IMR-90 (cell line): ENCODE data around the gene POMGNT2. TPM values are rescaled to one million over a fixed set of nuclear protein-coding genes. Genes with fewer than 3 reads are reported as not detected.

Experiments used
- ATAC-seq: fragments of 200-7000 bp; cut with Tn5 transposase; 2 replicates; pipeline ENCODE4 v1.9.1; 2020; ENCODE audit warnings: low read depth, mild to moderate bottlenecking, moderate library complexity
- BruUV-seq: library from RNA; stranded (reverse); fragments of 400-500 nt; replicated peaks from 2 replicates; lab custom pipeline; 2021; lab: Mats Ljungman, UMichigan
- CTCF ChIA-PET: fragments of 300-600 bp; formaldehyde crosslinking; extraction: SDS; loops from one replicate; lab custom pipeline; 2021; ENCODE audit warnings: antibody characterized with exemption; lab: Yijun Ruan, JAX
- POLR2A ChIA-PET: fragments of 300-600 bp; sonication (Branson Sonifier 250); formaldehyde crosslinking; loops from one replicate; lab custom pipeline; 2022; ENCODE audit warnings: antibody characterized with exemption; ENCODE audit not compliant: unreplicated experiment; lab: Charles Lee
- DNase-seq: peaks from one replicate; pipeline ENCODE4 v3.0.0; 2013
- H2AFZ ChIP-seq: replicated peaks from 2 replicates; pipeline ENCODE3; 2013; ENCODE audit warnings: low read length, mild to moderate bottlenecking; ENCODE audit not compliant: poor library complexity
- H2AK5ac ChIP-seq: 2 replicates; pipeline ENCODE4 v1.6.1; 2013; ENCODE audit warnings: low read depth, low read length, inconsistent platforms
- H2AK9ac ChIP-seq: replicated peaks from 2 replicates; pipeline ENCODE3; 2013; ENCODE audit warnings: mild to moderate bottlenecking, low read depth, low read length, moderate library complexity; ENCODE audit not compliant: poor library complexity
- H2BK120ac ChIP-seq: 2 replicates; pipeline ENCODE4 v1.6.1; 2013; ENCODE audit warnings: low read depth, low read length, inconsistent platforms
- H2BK15ac ChIP-seq: 3 replicates; pipeline ENCODE4 v1.6.1; 2013; ENCODE audit warnings: low read depth, low read length, inconsistent platforms
- H2BK20ac ChIP-seq: 2 replicates; pipeline ENCODE4 v1.6.1; 2013; ENCODE audit warnings: low read depth, mild to moderate bottlenecking, inconsistent platforms, low read length, moderate library complexity
- H2BK5ac ChIP-seq: 2 replicates; pipeline ENCODE4 v1.6.1; 2013; ENCODE audit warnings: mild to moderate bottlenecking, low read depth, low read length, inconsistent platforms; ENCODE audit not compliant: poor library complexity, severe bottlenecking
- H3K14ac ChIP-seq: replicated peaks from 2 replicates; pipeline ENCODE4 v1.6.1; 2013; ENCODE audit warnings: low read depth, low read length, inconsistent platforms
- H3K18ac ChIP-seq: 2 replicates; pipeline ENCODE4 v1.6.1; 2013; ENCODE audit warnings: low read depth, low read length, control low read depth
- H3K23ac ChIP-seq: 2 replicates; pipeline ENCODE4 v1.6.1; 2013; ENCODE audit warnings: low read depth, low read length, inconsistent platforms
- H3K27ac ChIP-seq: 2 replicates; pipeline ENCODE4 v1.5.1; 2013; ENCODE audit warnings: mild to moderate bottlenecking, control low read depth, low read length; ENCODE audit not compliant: insufficient read depth
- H3K27me3 ChIP-seq: 2 replicates; pipeline ENCODE4 v1.6.1; 2013; ENCODE audit warnings: low read length; ENCODE audit not compliant: control insufficient read depth, insufficient read depth
- H3K36me3 ChIP-seq: 2 replicates; pipeline ENCODE4 v1.6.1; 2013; ENCODE audit warnings: low read length, mixed read lengths; ENCODE audit not compliant: control insufficient read depth, insufficient read depth
- H3K4ac ChIP-seq: 2 replicates; pipeline ENCODE4 v1.6.1; 2013; ENCODE audit warnings: low read depth, low read length, inconsistent platforms
- H3K4me1 ChIP-seq: 2 replicates; pipeline ENCODE4 v1.6.1; 2013; ENCODE audit warnings: low read length, mixed read lengths; ENCODE audit not compliant: control insufficient read depth, insufficient read depth
- H3K4me2 ChIP-seq: 2 replicates; pipeline ENCODE4 v1.6.1; 2013; ENCODE audit warnings: low read depth, mild to moderate bottlenecking, control low read depth, low read length, moderate library complexity
- H3K4me3 ChIP-seq: 2 replicates; pipeline ENCODE4 v1.5.1; 2013; ENCODE audit warnings: low read depth, mild to moderate bottlenecking, control low read depth, low read length, moderate library complexity; ENCODE audit not compliant: insufficient read depth
- H3K56ac ChIP-seq: 2 replicates; pipeline ENCODE4 v1.6.1; 2013; ENCODE audit warnings: low read length, inconsistent platforms; ENCODE audit not compliant: insufficient read depth; ENCODE audit errors: extremely low read depth
- H3K79me1 ChIP-seq, 2 experiments: 2 replicates each; pipeline ENCODE4 v1.6.1; 2013; ENCODE audit warnings: low read length in 2 of 2, inconsistent platforms in 1 of 2, low read depth in 1 of 2
- H3K9ac ChIP-seq: 2 replicates; pipeline ENCODE4 v1.6.1; 2013; ENCODE audit warnings: low read depth, low read length, control low read depth
- H3K9me1 ChIP-seq: 2 replicates; pipeline ENCODE4 v1.6.1; 2013; ENCODE audit warnings: low read length, inconsistent platforms; ENCODE audit not compliant: insufficient read depth
- H3K9me3 ChIP-seq: 2 replicates; pipeline ENCODE4 v1.6.1; 2013; ENCODE audit warnings: low read length; ENCODE audit not compliant: control insufficient read depth, insufficient read depth
- H4K20me1 ChIP-seq: 2 replicates; pipeline ENCODE4 v1.6.1; 2013; ENCODE audit warnings: low read length, inconsistent platforms; ENCODE audit not compliant: insufficient read depth
- H4K5ac ChIP-seq: 2 replicates; pipeline ENCODE4 v1.6.1; 2013; ENCODE audit warnings: mild to moderate bottlenecking, low read depth, low read length, control low read depth
- H4K8ac ChIP-seq, 2 experiments: 2 replicates each; pipeline ENCODE4 v1.6.1; 2013; ENCODE audit warnings: low read depth in 2 of 2, low read length in 2 of 2, control low read depth in 1 of 2, inconsistent platforms in 1 of 2
- H4K91ac ChIP-seq: 2 replicates; pipeline ENCODE4 v1.6.1; 2013; ENCODE audit warnings: low read depth, low read length, inconsistent platforms; ENCODE audit not compliant: insufficient read depth
- BHLHE40 ChIP-seq: fragments of 150-350 bp; IDR thresholded peaks from 2 replicates; pipeline ENCODE4 v1.6.1; 2016; ENCODE audit warnings: mild to moderate bottlenecking, low read depth, low read length
- CEBPB ChIP-seq: IDR thresholded peaks from 2 replicates; pipeline ENCODE4 v1.6.1; 2012; ENCODE audit warnings: low read depth, low read length, improper control_type of control experiment
- CHD1 ChIP-seq: IDR thresholded peaks from 2 replicates; pipeline ENCODE4 v1.6.1; 2012; ENCODE audit warnings: low read depth, low read length, improper control_type of control experiment
- FOS ChIP-seq: fragments of 150-350 bp; IDR thresholded peaks from 2 replicates; pipeline ENCODE4 v1.6.1; 2016; ENCODE audit warnings: low read depth, low read length
- MAFK ChIP-seq: IDR thresholded peaks from 2 replicates; pipeline ENCODE4 v1.6.1; 2012; ENCODE audit warnings: low read depth, low read length, improper control_type of control experiment
- MAZ ChIP-seq: IDR thresholded peaks from 2 replicates; pipeline ENCODE4 v1.6.1; 2012; ENCODE audit warnings: low read depth, mild to moderate bottlenecking, low read length, improper control_type of control experiment, moderate library complexity, borderline replicate concordance
- MXI1 ChIP-seq: IDR thresholded peaks from 2 replicates; pipeline ENCODE4 v1.6.1; 2012; ENCODE audit warnings: low read depth, mild to moderate bottlenecking, low read length, moderate library complexity, borderline replicate concordance
- NFE2L2 ChIP-seq: fragments of 150-350 bp; IDR thresholded peaks from 2 replicates; pipeline ENCODE4 v1.6.1; 2016; ENCODE audit warnings: low read depth, mild to moderate bottlenecking, low read length
- POLR2A ChIP-seq: IDR thresholded peaks from 2 replicates; pipeline ENCODE4 v1.6.1; 2012; ENCODE audit warnings: mild to moderate bottlenecking, low read depth, low read length
- RAD21 ChIP-seq: IDR thresholded peaks from 2 replicates; pipeline ENCODE4 v1.6.1; 2012; ENCODE audit warnings: low read length, improper control_type of control experiment
- RCOR1 ChIP-seq: IDR thresholded peaks from 2 replicates; pipeline ENCODE4 v1.6.1; 2012; ENCODE audit warnings: mild to moderate bottlenecking, low read length, improper control_type of control experiment; ENCODE audit not compliant: insufficient replicate concordance
- RFX5 ChIP-seq: IDR thresholded peaks from 2 replicates; pipeline ENCODE4 v1.8.0; 2012; ENCODE audit warnings: low read depth, mild to moderate bottlenecking, low read length, moderate library complexity
- SMC3 ChIP-seq: fragments of 150-350 bp; IDR thresholded peaks from 2 replicates; pipeline ENCODE4 v1.6.1; 2016; ENCODE audit warnings: low read depth, mild to moderate bottlenecking, antibody characterized with exemption, low read length, moderate library complexity
- WGBS, 2 experiments: methylation state at CpG; one replicate each; pipeline versions ENCODE4 v1.1.5 to v1.1.7; 2013; ENCODE audit warnings: missing lambda C conversion rate in 2 of 2; ENCODE audit not compliant: insufficient read length in 1 of 2; ENCODE audit errors: extremely low coverage in 2 of 2; 5-methylcytosine and 5-hydroxymethylcytosine counted together
- dilution Hi-C: fragments of 300-500 bp; cut with HindIII; formaldehyde crosslinking; loops from one replicate; pipeline ENCODE4 v1.14.3; 2018; ENCODE audit warnings: low sequenced_read_pairs; ENCODE audit not compliant: unreplicated experiment
- in situ Hi-C: fragments of 300-500 bp; cut with MboI; formaldehyde crosslinking; loops from 3 replicates; pipeline ENCODE4 v1.14.3; 2019; ENCODE audit warnings: low sequenced_read_pairs, inconsistent platforms, mixed read lengths
- intact Hi-C: fragments of 100-400 bp; cut with micrococcal nuclease; formaldehyde crosslinking; loops from 2 replicates; pipeline ENCODE4 v1.10.0; 2022
- polyA plus RNA-seq, 3 experiments: library from polyadenylated mRNA; depleted of rRNA; stranded (reverse); fragments of >200 nt; gene quantifications; 2 replicates each; pipeline ENCODE4 v1.2.3, GENCODE V29; 2012; ENCODE audit warnings: low replicate concordance in 1 of 3
- total RNA-seq: library from RNA; depleted of rRNA; stranded (reverse); fragments of >200 nt; gene quantifications from 2 replicates; pipeline ENCODE4 v1.2.3, GENCODE V29; 2012
- TF ChIP-seq, protein P1 (sequence below): fragments of 150-350 bp; IDR thresholded peaks from 2 replicates; pipeline ENCODE4 v1.6.1; 2016; ENCODE audit warnings: low read depth, mild to moderate bottlenecking, low read length, moderate library complexity, borderline replicate concordance
- TF ChIP-seq, protein P2 (sequence below): conservative IDR thresholded peaks from 2 replicates; pipeline ENCODE4 v1.5.1; 2012; ENCODE audit warnings: mild to moderate bottlenecking, low read depth, low read length, improper control_type of control experiment
- TF ChIP-seq, protein P3 (sequence below): fragments of 150-350 bp; IDR thresholded peaks from 2 replicates; pipeline ENCODE4 v1.6.1; 2017; ENCODE audit warnings: mild to moderate bottlenecking, antibody characterized with exemption, low read length, low read depth

Gene POMGNT2
- total and polyA plus RNA-seq, 2 of the 4 experiments (the other 2 are of a cell fraction) = 7.5 to 16.2 TPM

GRCh38 chr3:43074901-43075689 lies 30.8 kb downstream of the POMGNT2 start:
- Histone ChIP-seq H3K4me3 (no peak overlapping the region), H3K23ac (no peak overlapping the region), H3K36me3 (peaks cover 5% of the 10 kb centered on the region; the same call in 1 of the 2 replicates), H3K9me1 (no peaks in the 10 kb centered on the region), H4K91ac (no peak overlapping the region), H2AK9ac (no peak overlapping the region), H3K4me2 (no peak overlapping the region), H2AK5ac (no peak overlapping the region), H4K8ac (no peak overlapping the region), H2BK120ac (no peak overlapping the region), H4K5ac (no peak overlapping the region), H3K14ac (no peak overlapping the region), H2BK5ac (no peak overlapping the region), H4K20me1 (no peaks in the 10 kb centered on the region), H2BK15ac (no peak overlapping the region), H3K27ac (no peak overlapping the region), H3K27me3 (no peaks in the 10 kb centered on the region), H3K9me3 (no peaks in the 10 kb centered on the region), H3K56ac (no peak overlapping the region), H3K18ac (no peak overlapping the region), H3K4me1 (no peaks in the 10 kb centered on the region), H2BK20ac (no peak overlapping the region), H3K79me1 (no peaks in the 10 kb centered on the region), H3K9ac (no peak overlapping the region), H2AFZ (no peak overlapping the region), H3K4ac (no peak overlapping the region)
- WGBS, 2 experiments = no CpG with 5 or more reads among the region's 5 CpGs
- ChIA-PET CTCF (no interaction called here), POLR2A (no interaction called here)
- in situ Hi-C loops = no loop called here
- DNase-seq = no peak
- intact Hi-C loops = no loop called here
- BruUV-seq = no TSS peak
- dilution Hi-C loops = no loop called here
- no peak for TF ChIP-seq MXI1
- TF ChIP-seq FOS = no peak
- TF ChIP-seq MAFK = no peak
- TF ChIP-seq, protein P1, sequence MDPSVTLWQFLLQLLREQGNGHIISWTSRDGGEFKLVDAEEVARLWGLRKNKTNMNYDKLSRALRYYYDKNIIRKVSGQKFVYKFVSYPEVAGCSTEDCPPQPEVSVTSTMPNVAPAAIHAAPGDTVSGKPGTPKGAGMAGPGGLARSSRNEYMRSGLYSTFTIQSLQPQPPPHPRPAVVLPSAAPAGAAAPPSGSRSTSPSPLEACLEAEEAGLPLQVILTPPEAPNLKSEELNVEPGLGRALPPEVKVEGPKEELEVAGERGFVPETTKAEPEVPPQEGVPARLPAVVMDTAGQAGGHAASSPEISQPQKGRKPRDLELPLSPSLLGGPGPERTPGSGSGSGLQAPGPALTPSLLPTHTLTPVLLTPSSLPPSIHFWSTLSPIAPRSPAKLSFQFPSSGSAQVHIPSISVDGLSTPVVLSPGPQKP = no peak
- TF ChIP-seq, protein P2, sequence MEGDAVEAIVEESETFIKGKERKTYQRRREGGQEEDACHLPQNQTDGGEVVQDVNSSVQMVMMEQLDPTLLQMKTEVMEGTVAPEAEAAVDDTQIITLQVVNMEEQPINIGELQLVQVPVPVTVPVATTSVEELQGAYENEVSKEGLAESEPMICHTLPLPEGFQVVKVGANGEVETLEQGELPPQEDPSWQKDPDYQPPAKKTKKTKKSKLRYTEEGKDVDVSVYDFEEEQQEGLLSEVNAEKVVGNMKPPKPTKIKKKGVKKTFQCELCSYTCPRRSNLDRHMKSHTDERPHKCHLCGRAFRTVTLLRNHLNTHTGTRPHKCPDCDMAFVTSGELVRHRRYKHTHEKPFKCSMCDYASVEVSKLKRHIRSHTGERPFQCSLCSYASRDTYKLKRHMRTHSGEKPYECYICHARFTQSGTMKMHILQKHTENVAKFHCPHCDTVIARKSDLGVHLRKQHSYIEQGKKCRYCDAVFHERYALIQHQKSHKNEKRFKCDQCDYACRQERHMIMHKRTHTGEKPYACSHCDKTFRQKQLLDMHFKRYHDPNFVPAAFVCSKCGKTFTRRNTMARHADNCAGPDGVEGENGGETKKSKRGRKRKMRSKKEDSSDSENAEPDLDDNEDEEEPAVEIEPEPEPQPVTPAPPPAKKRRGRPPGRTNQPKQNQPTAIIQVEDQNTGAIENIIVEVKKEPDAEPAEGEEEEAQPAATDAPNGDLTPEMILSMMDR = no peak
- no peak for TF ChIP-seq POLR2A
- TF ChIP-seq CHD1 = no peak
- TF ChIP-seq NFE2L2 = no peak
- no peak for TF ChIP-seq RFX5
- TF ChIP-seq RCOR1 = no peak
- TF ChIP-seq, protein P3, sequence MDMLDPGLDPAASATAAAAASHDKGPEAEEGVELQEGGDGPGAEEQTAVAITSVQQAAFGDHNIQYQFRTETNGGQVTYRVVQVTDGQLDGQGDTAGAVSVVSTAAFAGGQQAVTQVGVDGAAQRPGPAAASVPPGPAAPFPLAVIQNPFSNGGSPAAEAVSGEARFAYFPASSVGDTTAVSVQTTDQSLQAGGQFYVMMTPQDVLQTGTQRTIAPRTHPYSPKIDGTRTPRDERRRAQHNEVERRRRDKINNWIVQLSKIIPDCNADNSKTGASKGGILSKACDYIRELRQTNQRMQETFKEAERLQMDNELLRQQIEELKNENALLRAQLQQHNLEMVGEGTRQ = no peak
- TF ChIP-seq CEBPB = no peak
- no peak for TF ChIP-seq RAD21
- no peak for TF ChIP-seq SMC3
- no peak for TF ChIP-seq MAZ
- no peak for TF ChIP-seq BHLHE40
- no peak; the same call in 1 of the 2 replicates for ATAC-seq
